Smooth muscle cell (in vitro differentiated cells): Measurements from ENCODE around the gene LHX3. TPM values are rescaled to one million over a fixed set of nuclear protein-coding genes. Genes with fewer than 3 reads are reported as not detected.

ENCODE experiments used
- DNase-seq: peaks from one replicate; lab custom pipeline; 2025; ENCODE audit not compliant: unreplicated experiment; lab: John Stamatoyannopoulos, UW
- H2AFZ ChIP-seq: fragments of 200-600 bp; sonication (generic); 2 replicates; pipeline ENCODE4 v1.6.0; 2016; ENCODE audit warnings: antibody characterized with exemption, low read depth, mild to moderate bottlenecking
- H3F3A ChIP-seq: fragments of 200-600 bp; sonication (generic); 2 replicates; pipeline ENCODE4 v1.6.0; 2017; ENCODE audit warnings: antibody characterized with exemption, low read depth
- H3K27ac ChIP-seq: fragments of 200-600 bp; sonication (generic); 2 replicates; pipeline ENCODE4 v1.5.1; 2016; ENCODE audit warnings: low read depth, mild to moderate bottlenecking
- H3K27me3 ChIP-seq: fragments of 200-600 bp; sonication (generic); 2 replicates; pipeline ENCODE4 v1.6.1; 2016; ENCODE audit warnings: low read depth, mild to moderate bottlenecking
- H3K36me3 ChIP-seq: fragments of 200-600 bp; sonication (generic); 2 replicates; pipeline ENCODE4 v1.5.1; 2016; ENCODE audit warnings: low read depth
- H3K4me1 ChIP-seq: fragments of 200-600 bp; sonication (generic); 2 replicates; pipeline ENCODE4 v1.5.1; 2016; ENCODE audit warnings: low read depth
- H3K4me2 ChIP-seq: fragments of 200-600 bp; sonication (generic); 2 replicates; pipeline ENCODE4 v1.6.0; 2016; ENCODE audit warnings: mild to moderate bottlenecking
- H3K4me3 ChIP-seq: fragments of 200-600 bp; sonication (generic); 2 replicates; pipeline ENCODE4 v1.5.1; 2016; ENCODE audit warnings: mild to moderate bottlenecking
- H3K79me2 ChIP-seq: fragments of 200-600 bp; sonication (generic); 2 replicates; pipeline ENCODE4 v1.6.0; 2016; ENCODE audit warnings: low read depth, mild to moderate bottlenecking
- H3K9ac ChIP-seq: fragments of 200-600 bp; sonication (generic); 2 replicates; pipeline ENCODE4 v1.6.0; 2016; ENCODE audit warnings: low read depth
- H3K9me3 ChIP-seq: fragments of 200-600 bp; sonication (generic); replicated peaks from 2 replicates; pipeline ENCODE4 v1.5.1; 2016; ENCODE audit warnings: low read depth
- H4K20me1 ChIP-seq: fragments of 200-600 bp; sonication (generic); 2 replicates; pipeline ENCODE4 v1.6.0; 2016; ENCODE audit warnings: low read depth
- CTCF ChIP-seq: fragments of 200-600 bp; sonication (generic); IDR thresholded peaks from 2 replicates; pipeline ENCODE4 v1.5.1; 2017; ENCODE audit warnings: borderline replicate concordance, mild to moderate bottlenecking, antibody characterized with exemption; ENCODE audit not compliant: insufficient read depth, poor library complexity, severe bottlenecking
- WGBS: methylation state at CpG from one replicate; pipeline ENCODE4 v1.1.7; 2016; ENCODE audit warnings: low lambda C conversion rate; 5-methylcytosine and 5-hydroxymethylcytosine counted together
- polyA plus RNA-seq: library from polyadenylated mRNA; unstranded; fragments of >200 nt; fragmentation: Nextera tagmentation; extraction: Ambion mirVana; gene quantifications from 2 replicates; pipeline ENCODE4 v1.2.1, GENCODE V29; 2016
- total RNA-seq: library from RNA; depleted of rRNA; stranded (reverse); fragments of >200 nt; gene quantifications from 2 replicates; pipeline ENCODE4 v1.2.3, GENCODE V29; 2014

The LHX3 gene
- total and polyA plus RNA-seq, 2 experiments from 2014 or later: not detected

GRCh38 chr9:136179101-136179616 is 25.8 kb downstream of the LHX3 start:
- Histone ChIP-seq H3F3A (no peaks in the 10 kb centered on the region), H3K4me2 (no peak overlapping the region), H4K20me1 (no peaks in the 10 kb centered on the region), H2AFZ (no peak overlapping the region), H3K79me2 (no peaks in the 10 kb centered on the region), H3K4me1 (peaks cover 21% of the 10 kb centered on the region), H3K27me3 (no peaks in the 10 kb centered on the region), H3K4me3 (no peak overlapping the region), H3K36me3 (no peaks in the 10 kb centered on the region), H3K27ac (no peak overlapping the region), H3K9me3 (no peaks in the 10 kb centered on the region), H3K9ac (no peak overlapping the region)
- WGBS: 89% methylated on average over 11 of the region's 12 CpGs
- no peak for DNase-seq
- no peak for TF ChIP-seq CTCF

DNA sequence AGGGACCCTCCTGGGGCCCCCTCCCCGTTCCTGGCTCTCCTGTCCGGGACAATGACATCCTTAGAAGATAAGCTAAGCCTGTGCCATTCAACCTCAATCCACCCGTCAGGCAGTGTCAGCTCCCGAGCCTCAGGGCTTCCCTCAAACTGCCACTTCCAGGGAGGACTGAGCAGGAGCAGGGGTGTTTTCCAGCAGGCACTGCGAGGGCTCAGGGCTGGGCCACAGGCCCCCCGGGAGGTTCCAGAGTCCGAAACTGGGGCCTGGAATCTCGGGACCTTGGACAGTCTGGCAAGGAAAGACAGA is 26.2 kb downstream of the LHX3 start:
- Histone ChIP-seq H2AFZ (no peak overlapping the region), H3K36me3 (no peaks in the 10 kb centered on the region), H3K27ac (no peak overlapping the region), H3F3A (no peaks in the 10 kb centered on the region), H3K9me3 (no peaks in the 10 kb centered on the region), H4K20me1 (no peaks in the 10 kb centered on the region), H3K27me3 (no peaks in the 10 kb centered on the region), H3K79me2 (no peaks in the 10 kb centered on the region), H3K9ac (no peak overlapping the region), H3K4me1 (peaks cover 21% of the 10 kb centered on the region), H3K4me3 (no peak overlapping the region), H3K4me2 (no peak overlapping the region)
- TF ChIP-seq CTCF: no peak
- DNase-seq: no peak
- 54% methylated on average over 8 of the region's 8 CpGs for WGBS

DNA sequence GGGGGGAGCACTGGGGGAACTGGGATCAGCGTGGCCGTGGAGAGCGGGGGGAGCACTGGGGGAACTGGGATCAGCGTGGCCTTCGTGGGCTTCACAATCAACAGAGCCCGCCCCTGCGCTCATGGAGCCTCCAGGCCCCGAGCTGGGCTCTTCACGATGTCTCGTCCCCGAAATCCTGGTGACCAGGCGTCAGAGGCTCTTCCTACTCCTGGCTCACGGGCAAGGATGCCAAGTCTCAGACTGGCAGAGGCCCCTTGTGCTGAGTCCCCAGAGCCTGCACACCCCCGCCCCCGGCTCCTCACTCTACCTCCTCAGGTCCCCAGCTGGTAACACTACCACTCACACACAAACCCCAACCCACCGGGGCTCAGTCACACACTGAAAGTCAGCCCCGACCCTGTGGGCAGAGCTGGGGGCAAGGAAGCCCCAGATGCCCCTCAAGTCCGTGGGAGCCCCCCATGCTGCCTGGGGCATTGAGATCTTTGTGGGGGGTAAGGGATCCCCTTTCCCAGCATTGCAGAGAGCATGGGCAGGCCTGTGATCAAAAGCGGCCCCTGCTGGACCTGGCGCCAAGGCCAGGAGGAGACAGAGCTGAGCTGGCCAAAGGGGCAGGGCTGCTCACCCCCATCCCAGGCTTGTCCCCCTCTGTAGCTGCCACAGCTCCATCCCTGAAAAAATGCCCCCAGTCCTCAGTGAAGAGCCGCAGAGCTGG is 26.7 kb downstream of the LHX3 start:
- Histone ChIP-seq H2AFZ (no peak overlapping the region), H3K9ac (no peak overlapping the region), H3K4me1 (peaks cover 21% of the 10 kb centered on the region), H4K20me1 (no peaks in the 10 kb centered on the region), H3K4me3 (no peak overlapping the region), H3K9me3 (no peaks in the 10 kb centered on the region), H3K4me2 (no peak overlapping the region), H3K36me3 (no peaks in the 10 kb centered on the region), H3K27ac (no peak overlapping the region), H3F3A (no peaks in the 10 kb centered on the region), H3K27me3 (no peaks in the 10 kb centered on the region), H3K79me2 (no peaks in the 10 kb centered on the region)
- TF ChIP-seq CTCF: no peak
- WGBS: 88% methylated on average over 13 of the region's 21 CpGs
- DNase-seq: no peak

GRCh38 chr9:136177224-136177623 is 27.7 kb downstream of the LHX3 start:
- Histone ChIP-seq H3K36me3 (no peaks in the 10 kb centered on the region), H3K27me3 (no peaks in the 10 kb centered on the region), H3K79me2 (no peaks in the 10 kb centered on the region), H3K4me3 (no peak overlapping the region), H2AFZ (no peak overlapping the region), H3K9ac (no peak overlapping the region), H3K27ac (no peak overlapping the region), H3K4me2 (no peak overlapping the region), H3F3A (no peaks in the 10 kb centered on the region), H4K20me1 (no peaks in the 10 kb centered on the region), H3K4me1 (peaks cover 21% of the 10 kb centered on the region), H3K9me3 (no peaks in the 10 kb centered on the region)
- DNase-seq: no peak
- no peak for TF ChIP-seq CTCF
- 92% methylated on average over 13 of the region's 14 CpGs for WGBS
